ENCODE results near the gene APC.

The APC gene

DNA sequence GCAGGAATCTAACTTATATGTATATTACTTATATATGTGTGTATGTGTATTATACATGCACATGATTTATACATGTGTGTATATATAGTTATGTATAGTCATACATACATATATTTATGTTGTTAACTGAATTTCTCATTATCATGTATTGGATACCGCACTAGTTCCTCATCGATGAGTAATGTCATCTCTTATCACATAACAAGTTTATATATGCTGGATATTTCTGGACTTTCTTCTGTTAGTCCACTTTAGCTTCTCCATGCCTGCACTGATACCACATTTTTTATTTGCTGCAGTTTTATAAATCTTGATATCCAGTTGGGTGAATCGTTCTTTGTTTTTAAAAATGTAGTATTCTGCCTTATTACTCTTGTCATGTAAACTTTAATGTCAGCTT lies 50.2 kb downstream of the APC start:
- Histone ChIP-seq H3F3A (ENCODE audit: insufficient read depth, low read length) (no peaks in the 10 kb centered on the region), H3K27me3 (replicated peaks; ENCODE audit: insufficient read depth, low read length) (no peaks in the 10 kb centered on the region), H3K36me3 (replicated peaks; ENCODE audit: insufficient read depth, low read length) (no peaks in the 10 kb centered on the region), H3K9me2 (replicated peaks; ENCODE audit: insufficient read depth, low read length) (no peaks in the 10 kb centered on the region), H3K9me3 (replicated peaks; ENCODE audit: insufficient read depth, low read length) (no peaks in the 10 kb centered on the region), H4K20me1 (ENCODE audit: insufficient read depth, low read length) (no peaks in the 10 kb centered on the region), H3K4me3 (ENCODE audit: low read length) (no peak overlapping the region), H3K4me2 (ENCODE audit: low read depth, low read length) (no peak overlapping the region), H3K27ac (ENCODE audit: low read length) (no peak overlapping the region), H3K79me2 (ENCODE audit: low read length) (no peaks in the 10 kb centered on the region), H3K4me1 (ENCODE audit: low read length) (no peaks in the 10 kb centered on the region), H2AFZ (ENCODE audit: low read length) (no peak overlapping the region), H3K9ac (ENCODE audit: low read length) (no peak overlapping the region)
- TF ChIP-seq EZH2 (optimal IDR thresholded peaks at IDR 0.05; ENCODE audit: low read depth, low read length): no peak
- TF ChIP-seq CTCF (IDR thresholded peaks at IDR 0.05; ENCODE audit: low read length): no peak
- TF ChIP-seq EZH2phosphoT487 (IDR thresholded peaks at IDR 0.05; ENCODE audit: low read length): no peak
- no peak for DNase-seq

DNA sequence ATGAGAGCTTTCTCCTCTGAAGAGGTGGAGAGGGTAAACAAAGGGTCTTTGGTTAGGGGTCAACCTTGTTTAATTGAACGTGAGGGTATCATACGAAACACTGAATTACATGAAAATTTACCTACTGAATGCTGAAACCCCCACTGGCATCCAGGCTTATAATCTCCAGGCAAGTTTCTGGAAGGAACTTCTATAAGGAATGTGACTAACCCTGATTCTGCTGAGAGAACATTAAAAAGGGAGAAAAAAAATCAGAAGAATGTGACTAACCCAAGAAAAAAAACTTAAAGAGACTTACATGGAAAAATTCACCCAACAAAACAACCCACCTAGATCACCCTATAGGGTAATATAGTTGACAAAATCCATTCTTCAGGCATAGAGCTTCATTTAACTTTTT lies 55.5 kb downstream of the APC start:
- Histone ChIP-seq H3K9me2 (replicated peaks; ENCODE audit: insufficient read depth, low read length) (no peaks in the 10 kb centered on the region), H3K4me2 (ENCODE audit: low read depth, low read length) (no peak overlapping the region), H3K9me3 (replicated peaks; ENCODE audit: insufficient read depth, low read length) (no peaks in the 10 kb centered on the region), H3F3A (ENCODE audit: insufficient read depth, low read length) (no peaks in the 10 kb centered on the region), H3K4me3 (ENCODE audit: low read length) (no peak overlapping the region), H3K79me2 (ENCODE audit: low read length) (no peaks in the 10 kb centered on the region), H3K4me1 (ENCODE audit: low read length) (no peaks in the 10 kb centered on the region), H3K27ac (ENCODE audit: low read length) (no peak overlapping the region), H2AFZ (ENCODE audit: low read length) (no peak overlapping the region), H3K9ac (ENCODE audit: low read length) (no peak overlapping the region), H3K27me3 (replicated peaks; ENCODE audit: insufficient read depth, low read length) (no peaks in the 10 kb centered on the region), H3K36me3 (replicated peaks; ENCODE audit: insufficient read depth, low read length) (no peaks in the 10 kb centered on the region), H4K20me1 (ENCODE audit: insufficient read depth, low read length) (no peaks in the 10 kb centered on the region)
- no peak for DNase-seq
- no peak for TF ChIP-seq CTCF (IDR thresholded peaks at IDR 0.05; ENCODE audit: low read length)

DNA sequence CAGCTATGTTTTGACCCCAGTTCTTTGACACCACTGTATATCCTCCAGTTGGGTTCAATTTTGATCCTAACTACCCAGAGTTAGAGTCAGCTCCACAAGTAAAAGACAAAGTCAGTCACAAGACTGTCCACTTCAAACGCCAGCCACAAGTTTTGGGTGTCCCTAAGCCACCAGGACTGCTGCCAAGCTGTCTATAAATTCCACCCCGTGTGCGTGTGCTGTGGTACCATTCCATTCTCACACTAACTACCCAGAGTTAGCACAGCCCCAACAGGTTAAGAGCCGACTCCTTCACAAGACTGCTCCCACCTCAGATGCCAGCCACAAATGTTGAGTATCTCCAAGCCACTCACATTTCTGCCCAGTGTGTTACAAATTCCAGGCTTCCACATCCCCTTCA lies 56.7 kb downstream of the APC start:
- no peaks in the 10 kb centered on the region for H3K9me3 ChIP-seq (replicated peaks; ENCODE audit: insufficient read depth, low read length)
- DNase-seq: no peak
- H4K20me1 ChIP-seq (ENCODE audit: insufficient read depth, low read length): no peaks in the 10 kb centered on the region
- H3K27me3 ChIP-seq (replicated peaks; ENCODE audit: insufficient read depth, low read length): no peaks in the 10 kb centered on the region
- H3K27ac ChIP-seq (ENCODE audit: low read length): no peak overlapping the region
- H3K4me1 ChIP-seq (ENCODE audit: low read length): no peaks in the 10 kb centered on the region
- no peaks in the 10 kb centered on the region for H3K79me2 ChIP-seq (ENCODE audit: low read length)
- TF ChIP-seq EZH2 (optimal IDR thresholded peaks at IDR 0.05; ENCODE audit: low read depth, low read length) (no peak), EZH2phosphoT487 (IDR thresholded peaks at IDR 0.05; ENCODE audit: low read length) (no peak), CTCF (IDR thresholded peaks at IDR 0.05; ENCODE audit: low read length) (no peak)
- H3F3A ChIP-seq (ENCODE audit: insufficient read depth, low read length): no peaks in the 10 kb centered on the region
- no peaks in the 10 kb centered on the region for H3K36me3 ChIP-seq (replicated peaks; ENCODE audit: insufficient read depth, low read length)
- H3K4me3 ChIP-seq (ENCODE audit: low read length): no peak overlapping the region
- H3K9me2 ChIP-seq (replicated peaks; ENCODE audit: insufficient read depth, low read length): no peaks in the 10 kb centered on the region
- no peak overlapping the region for H3K9ac ChIP-seq (ENCODE audit: low read length)
- no peak overlapping the region for H3K4me2 ChIP-seq (ENCODE audit: low read depth, low read length)
- no peak overlapping the region for H2AFZ ChIP-seq (ENCODE audit: low read length)

DNA sequence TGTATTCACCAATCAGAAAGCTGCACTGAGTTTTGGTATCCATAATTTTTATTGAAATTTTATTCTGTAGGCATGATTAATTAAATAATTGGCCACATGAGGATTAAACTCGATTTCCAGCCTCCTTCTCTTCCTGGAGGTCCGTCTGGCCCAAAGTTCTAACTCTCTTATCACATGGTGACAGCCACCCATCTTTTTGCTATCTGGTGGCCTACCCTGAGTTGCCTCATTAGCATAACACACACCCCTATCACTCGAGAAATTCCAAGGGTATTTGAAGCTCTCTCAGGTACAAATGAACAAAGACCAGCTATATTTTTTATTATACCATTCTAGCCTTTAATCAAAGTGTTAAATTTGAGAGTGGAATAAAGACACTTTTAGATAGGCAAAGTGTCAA lies 57.7 kb downstream of the APC start:
- no peaks in the 10 kb centered on the region for H3K9me3 ChIP-seq (replicated peaks; ENCODE audit: insufficient read depth, low read length)
- H3K79me2 ChIP-seq (ENCODE audit: low read length): no peaks in the 10 kb centered on the region
- no peaks in the 10 kb centered on the region for H3K4me1 ChIP-seq (ENCODE audit: low read length)
- H2AFZ ChIP-seq (ENCODE audit: low read length): no peak overlapping the region
- H3K27ac ChIP-seq (ENCODE audit: low read length): no peak overlapping the region
- DNase-seq: no peak
- no peak overlapping the region for H3K9ac ChIP-seq (ENCODE audit: low read length)
- H3K4me2 ChIP-seq (ENCODE audit: low read depth, low read length): no peak overlapping the region
- H3K27me3 ChIP-seq (replicated peaks; ENCODE audit: insufficient read depth, low read length): no peaks in the 10 kb centered on the region
- TF ChIP-seq CTCF (IDR thresholded peaks at IDR 0.05; ENCODE audit: low read length): no peak
- H4K20me1 ChIP-seq (ENCODE audit: insufficient read depth, low read length): no peaks in the 10 kb centered on the region
- H3K36me3 ChIP-seq (replicated peaks; ENCODE audit: insufficient read depth, low read length): no peaks in the 10 kb centered on the region
- no peaks in the 10 kb centered on the region for H3K9me2 ChIP-seq (replicated peaks; ENCODE audit: insufficient read depth, low read length)
- H3K4me3 ChIP-seq (ENCODE audit: low read length): no peak overlapping the region
- H3F3A ChIP-seq (ENCODE audit: insufficient read depth, low read length): no peaks in the 10 kb centered on the region
